ENCODE data around the gene NHERF1.

NHERF1 gene

DNA sequence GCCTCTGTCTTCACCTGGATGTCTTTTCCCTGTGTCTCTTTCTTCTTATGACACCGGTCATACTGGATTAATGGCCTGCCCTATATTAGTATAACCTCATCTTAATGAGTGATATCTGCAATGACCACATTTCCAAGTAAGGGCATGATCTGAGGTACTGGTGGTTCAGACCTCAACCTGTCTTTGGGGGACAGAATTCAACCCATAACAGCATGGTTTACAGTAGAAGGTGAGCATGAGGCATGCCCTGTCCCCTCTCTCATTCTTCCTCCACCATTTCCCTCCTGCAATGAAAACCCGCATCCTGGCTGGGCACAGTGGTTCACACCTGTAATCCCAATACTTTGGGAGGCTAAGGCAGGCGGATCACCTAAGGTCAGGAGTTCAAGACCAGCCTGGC lies 14.2 kb upstream of the NHERF1 start:
- TF ChIP-seq GLIS3 (CRISPR knock-in tag; IDR thresholded peaks at IDR 0.05) (no peak), ISL1 (CRISPR knock-in tag; IDR thresholded peaks at IDR 0.05) (no peak), TCF4 (CRISPR knock-in tag; IDR thresholded peaks at IDR 0.05; ENCODE audit: borderline replicate concordance) (no peak), OSR1 (CRISPR knock-in tag; IDR thresholded peaks at IDR 0.05) (no peak), SNAI2 (CRISPR knock-in tag; IDR thresholded peaks at IDR 0.05) (no peak), POU6F1 (CRISPR knock-in tag; IDR thresholded peaks at IDR 0.05; ENCODE audit: borderline replicate concordance, low read depth) (no peak), ARNTL (CRISPR knock-in tag; IDR thresholded peaks at IDR 0.05; ENCODE audit: borderline replicate concordance, low read depth) (no peak)
- TF ChIP-seq, protein P1, sequence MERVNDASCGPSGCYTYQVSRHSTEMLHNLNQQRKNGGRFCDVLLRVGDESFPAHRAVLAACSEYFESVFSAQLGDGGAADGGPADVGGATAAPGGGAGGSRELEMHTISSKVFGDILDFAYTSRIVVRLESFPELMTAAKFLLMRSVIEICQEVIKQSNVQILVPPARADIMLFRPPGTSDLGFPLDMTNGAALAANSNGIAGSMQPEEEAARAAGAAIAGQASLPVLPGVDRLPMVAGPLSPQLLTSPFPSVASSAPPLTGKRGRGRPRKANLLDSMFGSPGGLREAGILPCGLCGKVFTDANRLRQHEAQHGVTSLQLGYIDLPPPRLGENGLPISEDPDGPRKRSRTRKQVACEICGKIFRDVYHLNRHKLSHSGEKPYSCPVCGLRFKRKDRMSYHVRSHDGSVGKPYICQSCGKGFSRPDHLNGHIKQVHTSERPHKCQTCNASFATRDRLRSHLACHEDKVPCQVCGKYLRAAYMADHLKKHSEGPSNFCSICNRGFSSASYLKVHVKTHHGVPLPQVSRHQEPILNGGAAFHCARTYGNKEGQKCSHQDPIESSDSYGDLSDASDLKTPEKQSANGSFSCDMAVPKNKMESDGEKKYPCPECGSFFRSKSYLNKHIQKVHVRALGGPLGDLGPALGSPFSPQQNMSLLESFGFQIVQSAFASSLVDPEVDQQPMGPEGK (CRISPR knock-in tag; IDR thresholded peaks at IDR 0.05; ENCODE audit: borderline replicate concordance), result no peak
- ATAC-seq, result no peak

- ATAC-seq, result peak; percentile 51
- TF ChIP-seq GLIS3 (CRISPR knock-in tag; IDR thresholded peaks at IDR 0.05) (no peak), OSR1 (CRISPR knock-in tag; IDR thresholded peaks at IDR 0.05) (no peak), ISL1 (CRISPR knock-in tag; IDR thresholded peaks at IDR 0.05) (no peak), ESRRG (CRISPR knock-in tag; IDR thresholded peaks at IDR 0.05) (no peak), ZFP3 (CRISPR knock-in tag; IDR thresholded peaks at IDR 0.05) (no peak), CREB5 (CRISPR knock-in tag; IDR thresholded peaks at IDR 0.05; ENCODE audit: low read depth) (no peak), ARNTL (CRISPR knock-in tag; IDR thresholded peaks at IDR 0.05; ENCODE audit: borderline replicate concordance, low read depth) (no peak), TCF4 (CRISPR knock-in tag; IDR thresholded peaks at IDR 0.05; ENCODE audit: borderline replicate concordance) (no peak), SNAI2 (CRISPR knock-in tag; IDR thresholded peaks at IDR 0.05) (no peak)
- TF ChIP-seq, protein P1 (CRISPR knock-in tag; IDR thresholded peaks at IDR 0.05; ENCODE audit: borderline replicate concordance), result no peak
These were observed 11.7 kb upstream of the NHERF1 start, which contains the start of gene RAB37 for GRCh38 chr17:74736513-74737298. Gene RAB37, plus strand, starts transcription at chr17:74737256. Its CDS starts 17 bp downstream, at chr17:74737273.

DNA sequence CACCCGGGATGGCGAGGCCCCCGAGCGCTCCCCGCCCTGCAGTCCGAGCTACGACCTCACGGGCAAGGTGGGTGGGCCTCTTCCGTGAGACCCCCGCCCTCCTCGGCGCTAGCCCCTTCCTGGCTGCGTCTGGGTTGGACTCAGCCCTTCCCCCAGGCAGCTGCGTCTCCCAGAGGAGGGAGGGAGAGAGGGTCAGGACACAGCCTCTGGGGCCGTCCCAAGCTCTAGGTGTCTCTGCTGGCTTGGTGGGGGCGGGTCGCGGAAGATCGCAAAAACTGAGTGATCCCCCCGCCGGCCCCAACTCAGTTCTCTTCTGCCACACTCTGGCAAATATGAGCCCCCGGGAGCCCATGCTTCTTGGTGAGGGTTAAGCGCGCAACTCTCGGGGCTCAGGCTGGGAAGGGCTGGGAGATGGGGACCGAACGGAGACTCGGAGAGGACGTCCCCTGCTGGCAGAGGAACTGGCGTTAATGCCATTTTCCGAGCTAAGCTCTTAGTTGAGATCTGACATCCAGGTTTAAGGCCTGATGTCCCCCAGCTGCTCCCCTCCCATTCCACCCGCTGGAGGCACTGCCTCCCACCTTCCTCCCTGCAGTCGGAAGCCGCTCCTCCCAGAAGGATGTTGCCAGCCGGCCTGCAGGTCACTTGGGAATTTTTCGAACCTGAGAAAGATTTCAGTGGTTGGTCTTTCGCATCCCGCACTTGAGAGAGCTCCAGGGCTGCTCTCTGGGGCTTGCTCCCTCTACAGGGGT lies 11.0 kb upstream of the NHERF1 start:
- no peak for TF ChIP-seq CREB5 (CRISPR knock-in tag; IDR thresholded peaks at IDR 0.05; ENCODE audit: low read depth)
- peak; percentile 49 for ATAC-seq

DNA sequence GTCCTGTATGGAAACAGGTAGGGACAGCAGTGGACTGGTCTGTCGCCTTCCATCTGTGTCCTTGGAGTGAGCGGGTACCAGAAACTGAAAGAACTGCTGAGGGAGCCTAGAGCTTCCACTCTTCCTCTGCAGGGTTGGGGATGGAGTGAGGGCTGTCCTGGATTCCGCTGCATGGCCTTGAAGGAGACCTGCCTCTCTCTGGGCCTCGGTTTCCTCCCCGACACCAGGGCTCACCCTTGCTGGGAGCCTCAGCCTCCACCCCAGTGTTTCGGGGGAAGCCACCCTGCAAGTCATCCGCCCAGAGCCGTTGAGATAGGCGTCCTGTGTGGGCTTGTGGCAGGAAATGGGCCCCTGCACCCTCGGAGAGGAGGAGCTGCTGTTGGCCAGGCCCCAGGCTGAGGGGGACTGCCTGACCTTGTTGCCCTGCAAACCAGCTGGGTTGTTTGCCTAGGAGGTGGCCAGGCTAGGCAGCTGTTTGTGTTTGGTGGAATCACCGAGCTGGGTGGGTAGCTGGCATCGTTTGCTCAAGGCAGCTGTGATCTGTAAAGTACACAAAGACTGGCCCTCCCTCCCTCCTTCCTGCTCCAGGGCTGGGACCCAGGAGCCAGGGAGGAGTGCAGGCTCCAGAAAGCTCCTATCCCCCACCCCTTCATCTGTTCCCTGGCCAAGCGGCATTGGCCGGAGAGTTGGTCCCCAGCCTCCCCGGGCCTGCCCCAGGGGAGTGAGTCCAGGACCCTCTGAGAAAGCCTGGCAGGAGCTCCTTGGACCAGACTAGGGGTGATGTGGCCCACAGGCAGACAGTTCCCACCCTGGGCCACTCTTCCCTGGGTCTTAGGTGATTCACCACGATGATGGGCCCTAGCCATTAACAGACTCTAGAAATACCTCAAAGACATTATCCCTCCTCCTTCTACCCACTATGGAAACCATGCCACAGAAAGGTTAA lies 10.1 kb upstream of the NHERF1 start:
- ATAC-seq, result peak; percentile 4; the same call in 2 of the 3 replicates
- TF ChIP-seq TOX (CRISPR knock-in tag; IDR thresholded peaks at IDR 0.05; ENCODE audit: borderline replicate concordance) (no peak), ARNTL (CRISPR knock-in tag; IDR thresholded peaks at IDR 0.05; ENCODE audit: borderline replicate concordance, low read depth) (no peak), CREB5 (CRISPR knock-in tag; IDR thresholded peaks at IDR 0.05; ENCODE audit: low read depth) (no peak), PPARA (CRISPR knock-in tag; IDR thresholded peaks at IDR 0.05; ENCODE audit: borderline replicate concordance) (no peak), CSRNP3 (CRISPR knock-in tag; IDR thresholded peaks at IDR 0.05) (no peak), ESRRG (CRISPR knock-in tag; IDR thresholded peaks at IDR 0.05) (no peak), RARB (CRISPR knock-in tag; IDR thresholded peaks at IDR 0.05) (no peak)

Measured in SK-N-SH treated with all-trans-retinoic acid at 6 μM for 48 hours (cell line).